LoVo (cell line): ENCODE measurements around the gene FIBP.
"Not testable (repeated sequence)": the region's sequence is repeated elsewhere in the genome, so short reads cannot be mapped to it uniquely, and the experiment has no call there.

Experiments used
- DNase-seq: peaks from one replicate; pipeline ENCODE4 v3.0.0-alpha.2; 2016; ENCODE audit warnings: low spot score

The FIBP gene

GRCh38 chr11:65912845-65913244, 24.6 kb upstream of the FIBP start:
- DNase-seq, result no peak

- peak; percentile 81 for DNase-seq
These were observed 23.7 kb upstream of the FIBP start for GRCh38 chr11:65911682-65912568.

- no peak for DNase-seq
These were observed 19.6 kb upstream of the FIBP start for GRCh38 chr11:65907878-65908277.

- no peak for DNase-seq
These were observed 18.3 kb upstream of the FIBP start for GRCh38 chr11:65906602-65907001.

- DNase-seq, result no peak
These were observed 15.4 kb upstream of the FIBP start for GRCh38 chr11:65903715-65904114.

GRCh38 chr11:65903068-65903481, 14.8 kb upstream of the FIBP start:
- DNase-seq, result peak; percentile 88

GRCh38 chr11:65900899-65901180, 12.6 kb upstream of the FIBP start:
- DNase-seq, result no peak

- DNase-seq, result peak; percentile 98
These were observed 12.0 kb upstream of the FIBP start, which contains the start of gene FOSL1 for GRCh38 chr11:65900125-65900898. Gene FOSL1 (minus strand): TSS chr11:65900388. CDS start chr11:65900339, 49 bp downstream.

GRCh38 chr11:65899356-65900124, 11.3 kb upstream of the FIBP start:
- DNase-seq, result peak; percentile 79

- DNase-seq, result no peak
These were observed 10.5 kb upstream of the FIBP start for GRCh38 chr11:65898656-65899355.

GRCh38 chr11:65897020-65897471, 8.8 kb upstream of the FIBP start:
- DNase-seq, result no peak

- no peak for DNase-seq
These were observed 8.0 kb upstream of the FIBP start for GRCh38 chr11:65896034-65896999.

GRCh38 chr11:65895482-65895981, 7.3 kb upstream of the FIBP start:
- no peak for DNase-seq

GRCh38 chr11:65894034-65894591, 5.8 kb upstream of the FIBP start:
- no peak for DNase-seq

GRCh38 chr11:65892661-65893317, 4.5 kb upstream of the FIBP start:
- no peak for DNase-seq

- not testable (repeated sequence) for DNase-seq
These were observed 3.9 kb upstream of the FIBP start for GRCh38 chr11:65892137-65892540.

- peak; percentile 58 for DNase-seq
These were observed 3.2 kb upstream of the FIBP start for GRCh38 chr11:65891219-65892136.
